ENCODE measurements around the gene PCID2.

DNA sequence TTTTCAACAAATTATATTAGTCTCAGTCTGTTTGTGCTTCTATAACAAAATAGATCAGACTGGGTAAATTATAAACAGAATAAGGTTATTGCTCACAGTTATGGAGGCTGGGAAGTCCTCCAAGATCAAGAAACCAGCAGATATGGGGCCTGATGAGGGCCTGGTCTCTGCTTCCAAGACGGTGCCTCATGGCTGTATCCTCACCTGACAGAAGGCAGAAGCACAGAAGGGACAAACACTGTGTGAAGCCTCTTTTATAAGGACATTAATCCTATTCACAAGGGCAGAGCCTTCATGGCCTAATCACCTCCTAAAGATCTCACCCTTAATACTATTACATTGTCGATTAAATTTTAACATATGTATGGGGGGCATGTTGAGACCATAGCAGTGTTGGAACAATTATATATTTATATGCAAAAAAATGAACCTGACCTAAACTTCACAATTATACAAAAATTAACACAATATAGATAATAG lies 73.1 kb downstream of the PCID2 start:
- TF ChIP-seq, protein P1, sequence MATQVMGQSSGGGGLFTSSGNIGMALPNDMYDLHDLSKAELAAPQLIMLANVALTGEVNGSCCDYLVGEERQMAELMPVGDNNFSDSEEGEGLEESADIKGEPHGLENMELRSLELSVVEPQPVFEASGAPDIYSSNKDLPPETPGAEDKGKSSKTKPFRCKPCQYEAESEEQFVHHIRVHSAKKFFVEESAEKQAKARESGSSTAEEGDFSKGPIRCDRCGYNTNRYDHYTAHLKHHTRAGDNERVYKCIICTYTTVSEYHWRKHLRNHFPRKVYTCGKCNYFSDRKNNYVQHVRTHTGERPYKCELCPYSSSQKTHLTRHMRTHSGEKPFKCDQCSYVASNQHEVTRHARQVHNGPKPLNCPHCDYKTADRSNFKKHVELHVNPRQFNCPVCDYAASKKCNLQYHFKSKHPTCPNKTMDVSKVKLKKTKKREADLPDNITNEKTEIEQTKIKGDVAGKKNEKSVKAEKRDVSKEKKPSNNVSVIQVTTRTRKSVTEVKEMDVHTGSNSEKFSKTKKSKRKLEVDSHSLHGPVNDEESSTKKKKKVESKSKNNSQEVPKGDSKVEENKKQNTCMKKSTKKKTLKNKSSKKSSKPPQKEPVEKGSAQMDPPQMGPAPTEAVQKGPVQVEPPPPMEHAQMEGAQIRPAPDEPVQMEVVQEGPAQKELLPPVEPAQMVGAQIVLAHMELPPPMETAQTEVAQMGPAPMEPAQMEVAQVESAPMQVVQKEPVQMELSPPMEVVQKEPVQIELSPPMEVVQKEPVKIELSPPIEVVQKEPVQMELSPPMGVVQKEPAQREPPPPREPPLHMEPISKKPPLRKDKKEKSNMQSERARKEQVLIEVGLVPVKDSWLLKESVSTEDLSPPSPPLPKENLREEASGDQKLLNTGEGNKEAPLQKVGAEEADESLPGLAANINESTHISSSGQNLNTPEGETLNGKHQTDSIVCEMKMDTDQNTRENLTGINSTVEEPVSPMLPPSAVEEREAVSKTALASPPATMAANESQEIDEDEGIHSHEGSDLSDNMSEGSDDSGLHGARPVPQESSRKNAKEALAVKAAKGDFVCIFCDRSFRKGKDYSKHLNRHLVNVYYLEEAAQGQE (IDR thresholded peaks at IDR 0.05; ENCODE audit: borderline replicate concordance), result no peak
- TF ChIP-seq, protein P2, sequence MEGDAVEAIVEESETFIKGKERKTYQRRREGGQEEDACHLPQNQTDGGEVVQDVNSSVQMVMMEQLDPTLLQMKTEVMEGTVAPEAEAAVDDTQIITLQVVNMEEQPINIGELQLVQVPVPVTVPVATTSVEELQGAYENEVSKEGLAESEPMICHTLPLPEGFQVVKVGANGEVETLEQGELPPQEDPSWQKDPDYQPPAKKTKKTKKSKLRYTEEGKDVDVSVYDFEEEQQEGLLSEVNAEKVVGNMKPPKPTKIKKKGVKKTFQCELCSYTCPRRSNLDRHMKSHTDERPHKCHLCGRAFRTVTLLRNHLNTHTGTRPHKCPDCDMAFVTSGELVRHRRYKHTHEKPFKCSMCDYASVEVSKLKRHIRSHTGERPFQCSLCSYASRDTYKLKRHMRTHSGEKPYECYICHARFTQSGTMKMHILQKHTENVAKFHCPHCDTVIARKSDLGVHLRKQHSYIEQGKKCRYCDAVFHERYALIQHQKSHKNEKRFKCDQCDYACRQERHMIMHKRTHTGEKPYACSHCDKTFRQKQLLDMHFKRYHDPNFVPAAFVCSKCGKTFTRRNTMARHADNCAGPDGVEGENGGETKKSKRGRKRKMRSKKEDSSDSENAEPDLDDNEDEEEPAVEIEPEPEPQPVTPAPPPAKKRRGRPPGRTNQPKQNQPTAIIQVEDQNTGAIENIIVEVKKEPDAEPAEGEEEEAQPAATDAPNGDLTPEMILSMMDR (IDR thresholded peaks at IDR 0.05; ENCODE audit: poor library complexity, severe bottlenecking), result no peak
- no peak for TF ChIP-seq EZH2 (IDR thresholded peaks at IDR 0.05; ENCODE audit: borderline replicate concordance, insufficient read depth, low read length, poor library complexity, severe bottlenecking)
- TF ChIP-seq RAD21 (conservative IDR thresholded peaks at IDR 0.05), result no peak
- TF ChIP-seq TAF1 (IDR thresholded peaks at IDR 0.05; ENCODE audit: low read depth), result no peak
- TF ChIP-seq POLR2AphosphoS5 (IDR thresholded peaks at IDR 0.05), result no peak
- no peak for TF ChIP-seq EP300 (conservative IDR thresholded peaks at IDR 0.05; ENCODE audit: poor library complexity, severe bottlenecking)
- no peak for TF ChIP-seq SMC3 (conservative IDR thresholded peaks at IDR 0.05; ENCODE audit: poor library complexity)
